Measurements from ENCODE around the gene MLLT1. TPM values are rescaled to one million over a fixed set of nuclear protein-coding genes. Genes with fewer than 3 reads are reported as not detected.
A peak's percentile ranks its signal among the peaks of the same experiment; 100 is the strongest.

MLLT1 gene
- total and polyA plus RNA-seq, 5 donors: 34.8 to 67.3 (median 64.7) TPM

DNA sequence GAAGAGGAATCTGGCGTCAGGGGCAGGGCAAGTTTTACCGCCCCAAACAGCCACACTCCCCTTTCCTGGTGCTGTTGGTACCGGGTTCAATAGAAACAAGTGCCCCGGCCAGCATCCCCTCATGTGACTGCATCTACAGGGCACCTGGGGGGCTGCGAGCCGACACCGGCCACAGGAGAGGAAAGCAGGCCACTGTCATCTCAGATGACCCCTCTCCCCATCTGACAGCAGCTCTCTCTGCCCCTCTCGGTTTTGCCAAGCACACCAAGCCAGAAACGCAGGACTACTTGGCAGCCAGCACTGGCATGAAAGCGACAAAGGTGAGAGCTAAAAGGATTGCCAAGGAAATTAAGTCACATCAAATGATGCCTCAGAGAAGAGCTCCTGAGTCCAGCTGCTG is 37.1 kb downstream of the MLLT1 start:
- peaks cover 32% of the 10 kb centered on the region for H3K4me1 ChIP-seq (ENCODE audit: control insufficient read depth, insufficient read depth, low read length)
- no peaks in the 10 kb centered on the region for H3K9me3 ChIP-seq (ENCODE audit: control insufficient read depth, low read length)
- ATAC-seq (no peak), DNase-seq (no peak)
- WGBS: 56% methylated on average over 10 of the region's 10 CpGs
- no peaks in the 10 kb centered on the region for H3K27me3 ChIP-seq (ENCODE audit: control insufficient read depth, insufficient read depth)
- intact Hi-C loops (cut with DNase I): no loop called here
- H3K4me3 ChIP-seq (ENCODE audit: low read length): no peak overlapping the region
- peak overlapping the region; percentile 51 for H3K27ac ChIP-seq (ENCODE audit: low read length)

DNA sequence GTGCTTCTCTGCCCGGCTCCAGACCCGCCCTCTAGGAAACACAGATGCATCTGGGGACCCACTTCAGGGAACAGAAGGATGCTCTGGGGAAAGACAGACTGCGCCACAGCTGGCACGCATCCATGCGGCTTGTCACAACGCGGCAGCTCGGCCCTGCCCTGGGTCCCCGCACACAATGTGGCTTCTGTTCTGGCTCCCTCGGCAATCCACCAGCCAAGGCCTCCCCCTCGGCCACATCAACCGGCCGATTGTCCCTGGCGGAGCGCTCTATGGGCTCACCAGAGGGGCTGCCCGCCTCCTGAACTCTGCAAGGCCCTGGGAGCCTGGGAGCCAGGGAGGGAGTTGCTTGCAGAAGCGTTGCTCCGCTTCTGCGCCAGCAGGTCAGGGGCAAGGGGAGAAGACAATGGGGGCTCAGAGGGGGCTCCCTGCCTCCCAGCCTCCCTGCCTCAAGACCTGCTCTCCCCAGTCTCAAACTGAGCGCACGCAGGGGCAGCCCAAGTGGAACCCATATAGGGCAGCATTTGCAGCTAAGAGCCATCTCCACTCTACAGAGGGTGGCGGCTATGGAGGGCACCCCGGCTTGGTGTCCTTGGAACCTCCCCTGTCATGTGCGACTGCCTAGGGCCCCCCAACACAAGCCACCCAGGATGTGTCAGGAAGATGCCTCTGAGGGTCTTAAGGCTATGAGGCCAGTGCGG is 37.9 kb downstream of the MLLT1 start:
- ATAC-seq (peak; percentile 30 to 34), DNase-seq (peak; percentile 68 to 84 (median 84))
- Histone ChIP-seq H3K27me3 (ENCODE audit: control insufficient read depth, insufficient read depth) (no peaks in the 10 kb centered on the region), H3K9me3 (ENCODE audit: control insufficient read depth, low read length) (no peaks in the 10 kb centered on the region), H3K27ac (ENCODE audit: low read length) (peak overlapping the region; percentile 3), H3K4me1 (ENCODE audit: control insufficient read depth, insufficient read depth, low read length) (peaks cover 36% of the 10 kb centered on the region), H3K4me3 (ENCODE audit: low read length) (no peak overlapping the region)
- intact Hi-C loops (cut with DNase I): no loop called here
- 57% methylated on average over 25 of the region's 25 CpGs for WGBS

DNA sequence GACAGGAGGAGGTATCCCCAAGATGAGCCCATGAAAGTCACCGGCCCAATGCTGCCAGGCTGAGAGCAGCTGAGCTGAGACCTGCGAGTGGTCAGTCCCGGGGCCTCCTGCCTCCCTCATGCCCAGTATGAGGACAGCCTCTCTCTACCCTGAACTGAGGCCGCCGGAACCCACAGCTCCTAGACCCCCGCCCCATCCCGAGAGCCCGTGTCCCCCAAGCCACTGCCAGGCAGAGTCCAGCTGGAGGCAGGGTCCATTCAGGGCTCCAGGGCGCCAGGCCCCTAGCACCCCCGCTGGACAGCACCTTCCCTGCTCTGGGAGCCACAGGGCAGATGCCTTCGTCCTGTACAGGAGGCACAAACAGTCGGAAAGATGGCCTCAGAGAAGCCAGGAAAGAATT is 38.7 kb downstream of the MLLT1 start:
- DNase-seq (no peak), ATAC-seq (no peak)
- no peaks in the 10 kb centered on the region for H3K27me3 ChIP-seq (ENCODE audit: control insufficient read depth, insufficient read depth)
- intact Hi-C loops (cut with DNase I): no loop called here
- peaks cover 43% of the 10 kb centered on the region for H3K4me1 ChIP-seq (ENCODE audit: control insufficient read depth, insufficient read depth, low read length)
- WGBS: 85% methylated on average over 12 of the region's 12 CpGs
- H3K9me3 ChIP-seq (ENCODE audit: control insufficient read depth, low read length): no peaks in the 10 kb centered on the region
- no peak overlapping the region for H3K4me3 ChIP-seq (ENCODE audit: low read length)
- no peak overlapping the region for H3K27ac ChIP-seq (ENCODE audit: low read length)

DNA sequence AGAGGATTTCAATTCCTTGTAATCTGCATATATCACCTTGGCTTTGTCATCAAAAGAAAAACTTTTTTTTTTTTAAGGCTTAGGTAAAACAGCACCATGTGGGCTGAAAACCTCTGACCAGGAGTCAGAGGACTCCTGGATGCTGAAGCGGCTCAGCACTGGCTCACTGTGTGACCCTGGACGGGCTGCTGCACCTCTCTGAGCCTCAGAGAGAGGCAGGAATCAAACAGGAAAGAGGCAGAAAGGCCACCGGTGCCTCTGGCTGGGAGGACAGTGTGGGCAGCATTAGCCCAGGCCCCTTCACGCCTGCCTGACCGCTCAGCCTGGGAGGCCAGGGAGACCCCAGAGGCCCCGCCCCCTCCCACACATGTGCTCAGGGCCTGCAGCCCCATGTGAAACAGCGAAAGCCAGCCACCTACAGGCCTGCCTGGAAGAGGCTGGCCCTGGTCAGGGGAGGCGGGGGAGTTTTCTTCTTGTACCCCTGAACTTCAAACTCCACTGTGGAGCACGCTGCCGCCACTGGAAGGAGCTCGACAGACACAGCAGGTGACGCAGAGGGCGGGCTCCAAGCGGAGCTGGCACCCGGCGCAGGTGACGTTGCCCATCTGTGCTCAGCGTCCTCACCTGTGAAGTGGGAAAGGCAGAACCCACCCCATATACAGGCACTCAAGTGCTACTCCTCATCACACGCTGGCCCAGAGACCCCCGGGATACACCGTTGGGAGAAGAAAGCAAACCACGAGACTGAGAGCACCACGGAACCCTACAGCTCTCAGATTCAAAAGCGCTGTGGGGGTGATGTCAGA is 39.7 kb downstream of the MLLT1 start:
- ATAC-seq: no peak
- intact Hi-C loops (cut with DNase I): loop anchor here in 2 of 4 donors (5.0 kb wide), 1 partner anchor 32 kb away; no protein-coding TSS in a partner anchor
- peaks cover 46% of the 10 kb centered on the region for H3K4me1 ChIP-seq (ENCODE audit: control insufficient read depth, insufficient read depth, low read length)

DNA sequence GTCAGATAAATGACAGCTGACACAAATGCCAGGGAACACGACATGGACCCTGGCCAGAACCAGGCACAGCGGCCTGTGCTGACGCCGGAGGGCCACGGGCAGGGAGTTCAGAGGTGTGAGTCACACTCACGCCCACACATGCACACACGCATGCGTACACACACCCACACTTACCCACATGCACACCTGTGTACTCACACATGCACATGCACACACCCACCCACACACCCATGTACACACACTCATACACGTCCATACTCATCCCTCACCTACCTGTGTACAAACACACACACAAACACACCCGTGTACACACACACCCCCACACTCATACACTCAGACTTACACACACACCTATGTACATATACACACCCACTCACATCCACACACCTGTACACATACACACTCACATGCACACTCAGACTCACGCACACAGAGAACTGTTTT is 40.4 kb downstream of the MLLT1 start:
- Histone ChIP-seq H3K4me3 (ENCODE audit: low read length) (no peak overlapping the region), H3K9me3 (ENCODE audit: control insufficient read depth, low read length) (no peaks in the 10 kb centered on the region), H3K4me1 (ENCODE audit: control insufficient read depth, insufficient read depth, low read length) (peaks cover 48% of the 10 kb centered on the region), H3K27ac (ENCODE audit: low read length) (peak overlapping the region; percentile 86), H3K27me3 (ENCODE audit: control insufficient read depth, insufficient read depth) (no peaks in the 10 kb centered on the region)
- ATAC-seq (peak; percentile 17 to 42), DNase-seq (peak in 2 of 3 donors; percentile 67 to 74)
- WGBS: 41% methylated on average over 11 of the region's 11 CpGs
- intact Hi-C loops (cut with DNase I): loop anchor here in 2 of 4 donors (5.0 kb wide), 1 partner anchor 33 kb away; no protein-coding TSS in a partner anchor

More for the DNA sequence above, 39.7 kb downstream of the MLLT1 start:
- Histone ChIP-seq H3K4me3 (ENCODE audit: low read length) (no peak overlapping the region), H3K27ac (ENCODE audit: low read length) (peak overlapping the region; percentile 2), H3K27me3 (ENCODE audit: control insufficient read depth, insufficient read depth) (no peaks in the 10 kb centered on the region), H3K9me3 (ENCODE audit: control insufficient read depth, low read length) (no peaks in the 10 kb centered on the region)
- 87% methylated on average over 24 of the region's 24 CpGs for WGBS
- peak in 1 of 3 donors; percentile 58 for DNase-seq

DNA sequence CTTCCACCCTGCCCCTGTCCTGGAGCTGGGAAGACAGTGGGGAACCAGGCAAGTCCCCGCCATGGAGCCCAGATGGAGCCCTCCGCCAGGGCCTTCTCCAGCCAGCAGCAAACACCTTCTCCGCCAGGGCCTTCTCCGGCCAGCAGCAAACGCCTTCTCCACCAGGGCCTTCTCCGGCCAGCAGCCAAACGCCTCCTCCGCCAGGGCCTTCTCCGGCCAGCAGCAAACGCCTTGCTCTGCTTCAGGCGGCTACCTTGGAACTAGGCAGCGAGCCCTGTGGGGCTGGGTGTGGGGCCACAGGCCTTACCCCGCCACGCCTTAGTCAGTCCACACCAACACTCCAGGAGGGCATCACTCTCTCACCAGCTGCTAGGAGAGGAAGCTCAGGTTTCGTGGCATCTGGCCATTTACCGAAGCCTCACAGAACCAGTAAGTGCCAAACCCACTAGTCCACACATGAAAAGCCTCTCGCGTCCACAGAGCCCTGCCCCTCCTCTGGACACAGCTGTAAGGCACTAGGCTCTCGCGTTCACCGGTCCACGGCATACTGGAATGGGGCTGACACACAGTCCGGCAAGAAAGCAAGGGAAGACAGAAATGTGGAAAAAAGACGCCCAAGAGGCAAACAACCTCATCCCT is 41.0 kb downstream of the MLLT1 start:
- Histone ChIP-seq H3K9me3 (ENCODE audit: control insufficient read depth, low read length) (no peaks in the 10 kb centered on the region), H3K27ac (ENCODE audit: low read length) (peak overlapping the region; percentile 86), H3K4me3 (ENCODE audit: low read length) (no peak overlapping the region), H3K4me1 (ENCODE audit: control insufficient read depth, insufficient read depth, low read length) (peaks cover 50% of the 10 kb centered on the region), H3K27me3 (ENCODE audit: control insufficient read depth, insufficient read depth) (no peaks in the 10 kb centered on the region)
- DNase-seq (peak; percentile 81 to 93 (median 93)), ATAC-seq (peak; percentile 58 to 60)
- WGBS: 17% methylated on average over 24 of the region's 24 CpGs
- intact Hi-C loops (cut with DNase I): loop anchor here in 2 of 4 donors (5.0 kb wide), 1 partner anchor 34 kb away; no protein-coding TSS in a partner anchor

DNA sequence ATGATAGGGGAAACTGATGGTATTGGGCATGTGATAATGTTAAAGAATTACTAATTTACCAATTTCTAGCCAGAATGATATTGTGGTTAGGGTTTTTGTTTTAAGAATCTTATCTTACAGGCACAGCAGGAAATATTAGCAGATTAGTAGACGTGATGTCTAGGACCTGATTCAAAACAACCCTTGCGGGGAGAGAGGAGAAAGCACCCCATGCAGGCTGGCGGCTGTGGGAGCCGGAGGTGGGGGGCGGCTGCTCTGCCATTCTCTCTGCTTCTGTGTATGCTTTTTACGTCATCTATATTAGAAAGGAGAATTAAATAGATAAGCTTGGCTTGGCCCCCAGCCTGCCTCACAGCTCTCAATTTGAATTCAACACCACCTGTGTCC is 41.5 kb downstream of the MLLT1 start:
- no peak for DNase-seq
- Histone ChIP-seq H3K4me1 (ENCODE audit: control insufficient read depth, insufficient read depth, low read length) (peaks cover 55% of the 10 kb centered on the region), H3K27ac (ENCODE audit: low read length) (peak overlapping the region; percentile 86), H3K27me3 (ENCODE audit: control insufficient read depth, insufficient read depth) (no peaks in the 10 kb centered on the region), H3K9me3 (ENCODE audit: control insufficient read depth, low read length) (no peaks in the 10 kb centered on the region), H3K4me3 (ENCODE audit: low read length) (no peak overlapping the region)
- peak; percentile 1 to 4 for ATAC-seq
- WGBS: 39% methylated on average over 6 of the region's 6 CpGs
- intact Hi-C loops (cut with DNase I): loop anchor here in 2 of 4 donors (5.0 kb wide), 1 partner anchor 34 kb away; no protein-coding TSS in a partner anchor

DNA sequence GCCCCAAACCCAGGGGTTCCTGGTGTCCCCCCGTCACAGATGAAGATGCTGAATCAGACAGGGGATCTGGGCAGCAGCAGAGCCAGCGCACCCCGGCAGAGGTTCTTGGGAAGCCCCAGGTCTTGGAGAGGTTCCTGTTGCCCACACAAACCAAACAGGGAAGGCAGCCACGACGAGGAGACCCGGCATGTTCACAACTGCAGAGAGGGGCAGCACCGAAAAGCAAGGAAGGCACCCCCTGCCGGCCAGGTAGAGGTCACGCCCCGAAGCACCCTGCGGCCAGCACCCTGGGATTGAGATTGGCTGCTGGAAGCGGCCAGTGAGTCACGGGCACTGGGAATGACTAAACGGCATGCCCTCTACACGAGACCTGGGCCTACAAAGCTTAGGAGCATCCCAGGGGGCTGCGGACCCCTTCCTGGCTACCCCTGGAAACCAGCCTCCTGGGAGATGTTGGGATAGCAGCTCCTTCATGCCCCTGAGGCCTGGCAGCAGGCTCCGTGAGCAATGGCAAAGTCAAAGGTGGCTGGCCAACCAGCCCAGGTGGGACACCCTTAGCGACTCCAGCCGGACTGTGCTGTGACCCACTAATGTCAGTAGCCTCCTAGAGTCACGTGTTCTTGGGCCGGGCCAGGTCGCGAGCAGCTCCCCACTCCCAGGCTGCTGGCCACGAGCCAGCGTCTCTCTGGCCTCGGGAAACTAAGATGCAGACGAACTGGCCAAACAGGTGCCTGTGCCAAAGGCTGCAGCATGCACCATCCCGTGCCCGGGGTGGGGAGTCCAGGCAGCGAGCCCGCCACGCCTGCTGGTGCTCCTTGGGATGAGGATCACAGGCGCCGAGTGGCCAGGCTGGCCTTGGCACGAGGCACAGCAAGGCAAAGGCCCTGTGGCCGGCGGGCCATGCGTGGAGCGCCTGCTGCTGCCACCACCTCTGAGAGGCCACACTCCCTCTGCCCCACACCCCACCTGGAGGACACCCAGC is 43.2 kb downstream of the MLLT1 start:
- WGBS: 71% methylated on average over 39 of the region's 39 CpGs
- DNase-seq (peak in 2 of 3 donors; percentile 76), ATAC-seq (no peak)
- no peak overlapping the region for H3K4me3 ChIP-seq (ENCODE audit: low read length)
- intact Hi-C loops (cut with DNase I): loop anchor here in 2 of 4 donors (5.0 kb wide), 1 partner anchor 36 kb away; no protein-coding TSS in a partner anchor
- no peaks in the 10 kb centered on the region for H3K27me3 ChIP-seq (ENCODE audit: control insufficient read depth, insufficient read depth)
- H3K27ac ChIP-seq (ENCODE audit: low read length): no peak overlapping the region
- no peaks in the 10 kb centered on the region for H3K9me3 ChIP-seq (ENCODE audit: control insufficient read depth, low read length)
- H3K4me1 ChIP-seq (ENCODE audit: control insufficient read depth, insufficient read depth, low read length): peaks cover 48% of the 10 kb centered on the region

DNA sequence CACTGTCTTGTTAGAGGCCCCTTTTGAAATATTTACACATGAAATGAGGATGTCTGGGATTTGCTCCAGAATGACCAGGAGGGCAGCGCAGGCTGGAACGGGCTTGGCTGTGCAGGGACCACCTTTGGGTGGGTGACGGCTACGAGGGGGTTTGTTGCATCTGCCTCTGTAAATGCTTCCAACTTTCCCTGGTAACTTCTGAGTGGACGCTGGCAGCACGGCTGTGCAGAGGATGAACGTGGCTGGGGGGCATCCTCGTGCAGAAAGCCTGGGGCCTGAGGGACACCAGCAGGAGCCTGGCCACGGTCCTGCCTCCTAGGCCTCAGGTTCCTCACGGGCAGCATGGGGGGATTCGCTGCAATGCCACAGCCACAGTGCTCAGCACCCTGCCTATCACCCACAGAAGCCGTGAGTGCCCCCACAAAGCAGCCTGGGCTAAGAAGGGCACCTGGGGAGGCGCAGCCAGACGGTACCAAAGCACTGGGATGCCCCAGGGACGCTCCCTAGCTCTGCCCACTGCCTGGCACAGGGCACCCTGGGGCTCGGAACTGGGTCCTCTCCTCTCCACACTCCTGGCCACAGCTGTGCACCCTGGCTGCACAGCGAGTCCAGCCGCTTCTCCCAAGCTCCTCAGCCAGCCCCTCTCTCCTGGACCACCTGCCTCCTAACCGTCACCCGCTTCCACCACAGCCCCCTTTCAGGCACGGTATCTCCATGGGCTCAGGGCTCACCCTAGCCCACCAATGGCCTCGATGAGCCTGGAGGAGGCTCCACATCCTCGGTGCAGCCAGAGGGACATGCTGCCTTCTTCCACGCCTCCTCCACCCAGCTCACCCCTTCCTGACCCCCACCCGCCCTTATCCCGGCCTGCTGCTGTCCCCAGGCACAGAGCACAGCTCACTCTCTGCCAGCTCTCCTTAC is 44.5 kb downstream of the MLLT1 start:
- Histone ChIP-seq H3K4me1 (ENCODE audit: control insufficient read depth, insufficient read depth, low read length) (peaks cover 43% of the 10 kb centered on the region), H3K27ac (ENCODE audit: low read length) (no peak overlapping the region)
- WGBS: 77% methylated on average over 26 of the region's 26 CpGs

More for the DNA sequence above, 44.5 kb downstream of the MLLT1 start:
- Histone ChIP-seq H3K27me3 (ENCODE audit: control insufficient read depth, insufficient read depth) (no peaks in the 10 kb centered on the region), H3K4me3 (ENCODE audit: low read length) (no peak overlapping the region), H3K9me3 (ENCODE audit: control insufficient read depth, low read length) (no peaks in the 10 kb centered on the region)
- DNase-seq (peak in 2 of 3 donors; percentile 54 to 57), ATAC-seq (no peak)
- intact Hi-C loops (cut with DNase I): loop anchor here in 2 of 4 donors (5.0 kb wide), 1 partner anchor 37 kb away; no protein-coding TSS in a partner anchor
